H9 (cell line): ENCODE measurements around the gene SFTPB. TPM values are rescaled to one million over a fixed set of nuclear protein-coding genes. Genes with fewer than 3 reads are reported as not detected.

Source experiments
- DNase-seq: peaks from one replicate; pipeline ENCODE4 v3.0.0-alpha.2; 2017
- H2AFZ ChIP-seq: one replicate; pipeline ENCODE4 v1.6.1; 2013; ENCODE audit warnings: mild to moderate bottlenecking, low read length, control low read depth, moderate library complexity
- H2AK5ac ChIP-seq: 2 replicates; pipeline ENCODE4 v1.6.1; 2013; ENCODE audit warnings: low read length, control low read depth, mixed read lengths; ENCODE audit not compliant: insufficient read length
- H2BK120ac ChIP-seq: one replicate; pipeline ENCODE4 v1.6.1; 2013; ENCODE audit warnings: low read depth, mild to moderate bottlenecking, low read length, control low read depth, inconsistent platforms; ENCODE audit not compliant: poor library complexity, severe bottlenecking
- H2BK12ac ChIP-seq: 2 replicates; pipeline ENCODE4 v1.6.1; 2013; ENCODE audit warnings: low read length, control low read depth, mixed read lengths, low read depth; ENCODE audit not compliant: insufficient read length
- H2BK15ac ChIP-seq: 2 replicates; pipeline ENCODE4 v1.6.1; 2013; ENCODE audit warnings: low read depth, low read length, control low read depth
- H2BK20ac ChIP-seq: one replicate; pipeline ENCODE4 v1.6.1; 2013; ENCODE audit warnings: low read depth, mild to moderate bottlenecking, low read length, control low read depth, inconsistent platforms; ENCODE audit not compliant: poor library complexity, severe bottlenecking
- H2BK5ac ChIP-seq: 2 replicates; pipeline ENCODE4 v1.6.1; 2013; ENCODE audit warnings: low read length, control low read depth, mixed read lengths; ENCODE audit not compliant: insufficient read length
- H3K14ac ChIP-seq: 2 replicates; pipeline ENCODE4 v1.6.1; 2013; ENCODE audit warnings: low read length, control low read depth; ENCODE audit not compliant: insufficient read depth
- H3K18ac ChIP-seq: 2 replicates; pipeline ENCODE4 v1.6.1; 2013; ENCODE audit warnings: low read depth, mild to moderate bottlenecking, mixed read lengths, low read length, control low read depth; ENCODE audit not compliant: insufficient read length
- H3K23ac ChIP-seq: 2 replicates; pipeline ENCODE4 v1.6.1; 2013; ENCODE audit warnings: low read length, control low read depth, mixed read lengths, low read depth; ENCODE audit not compliant: insufficient read length
- H3K23me2 ChIP-seq: 2 replicates; pipeline ENCODE4 v1.6.1; 2013; ENCODE audit warnings: low read depth, mild to moderate bottlenecking, mixed read lengths, low read length, control low read depth; ENCODE audit not compliant: insufficient read length, poor library complexity, severe bottlenecking
- H3K27ac ChIP-seq: 2 replicates; pipeline ENCODE4 v1.5.1; 2013; ENCODE audit warnings: low read length, control low read depth, mixed read lengths, low read depth; ENCODE audit not compliant: insufficient read length
- H3K27me3 ChIP-seq: 2 replicates; pipeline ENCODE4 v1.6.1; 2013; ENCODE audit warnings: low read length, control low read depth, inconsistent platforms; ENCODE audit not compliant: insufficient read depth
- H3K4ac ChIP-seq: 2 replicates; pipeline ENCODE4 v1.6.1; 2013; ENCODE audit warnings: low read depth, mild to moderate bottlenecking, control low read depth, inconsistent platforms, low read length, moderate library complexity
- H3K4me1 ChIP-seq: 2 replicates; pipeline ENCODE4 v1.6.1; 2013; ENCODE audit warnings: low read length, control low read depth, inconsistent platforms; ENCODE audit not compliant: insufficient read depth
- H3K4me2 ChIP-seq: 2 replicates; pipeline ENCODE4 v1.6.1; 2013; ENCODE audit warnings: low read length, control low read depth, mixed read lengths; ENCODE audit not compliant: insufficient read length, insufficient read depth
- H3K56ac ChIP-seq: 2 replicates; pipeline ENCODE4 v1.6.1; 2013; ENCODE audit warnings: low read depth, mild to moderate bottlenecking, mixed read lengths, low read length, control low read depth; ENCODE audit not compliant: insufficient read length
- H3K79me1 ChIP-seq: 2 replicates; pipeline ENCODE4 v1.6.1; 2013; ENCODE audit warnings: low read depth, mild to moderate bottlenecking, moderate library complexity, low read length, control low read depth, inconsistent platforms; ENCODE audit not compliant: insufficient read depth, poor library complexity, severe bottlenecking
- H3K79me2 ChIP-seq: 2 replicates; pipeline ENCODE4 v1.6.1; 2013; ENCODE audit warnings: low read length, control low read depth, inconsistent platforms; ENCODE audit not compliant: insufficient read depth
- H3K9ac ChIP-seq: 2 replicates; pipeline ENCODE4 v1.6.1; 2013; ENCODE audit warnings: low read length, control low read depth, mixed read lengths; ENCODE audit not compliant: insufficient read length; ENCODE audit errors: extremely low read depth
- H3K9me3 ChIP-seq: one replicate; pipeline ENCODE4 v1.6.1; 2013; ENCODE audit warnings: low read depth, low read length, inconsistent platforms; ENCODE audit not compliant: control insufficient read depth
- H3T11ph ChIP-seq: one replicate; pipeline ENCODE4 v1.6.1; 2013; ENCODE audit warnings: mild to moderate bottlenecking, low read length, control low read depth, inconsistent platforms
- H4K20me1 ChIP-seq: one replicate; pipeline ENCODE4 v1.6.1; 2013; ENCODE audit not compliant: control insufficient read depth, insufficient read length, insufficient read depth
- H4K5ac ChIP-seq: 2 replicates; pipeline ENCODE4 v1.6.1; 2013; ENCODE audit warnings: low read depth, mild to moderate bottlenecking, mixed read lengths, low read length, control low read depth; ENCODE audit not compliant: insufficient read length
- H4K8ac ChIP-seq: replicated peaks from 2 replicates; pipeline ENCODE4 v1.6.1; 2013; ENCODE audit warnings: low read length, control low read depth, mixed read lengths, low read depth; ENCODE audit not compliant: insufficient read length
- H4K91ac ChIP-seq: 2 replicates; pipeline ENCODE4 v1.6.1; 2013; ENCODE audit warnings: low read depth, mild to moderate bottlenecking, moderate library complexity, mixed read lengths, low read length, control low read depth; ENCODE audit not compliant: insufficient read length
- H3K27ac Mint-ChIP-seq, 3 experiments: 2 replicates in 2 of 3; 3 replicates in 1 of 3; pipeline ENCODE4 v1.8.0; 2020 to 2021; ENCODE audit warnings: mixed read lengths in 3 of 3, mild to moderate bottlenecking in 1 of 3, moderate library complexity in 1 of 3
- H3K27me3 Mint-ChIP-seq: 2 replicates; pipeline ENCODE4 v1.8.0; 2021; ENCODE audit warnings: low read depth, mild to moderate bottlenecking, moderate library complexity, mixed read lengths
- H3K36me3 Mint-ChIP-seq, 3 experiments: 2 replicates in 2 of 3; 3 replicates in 1 of 3; pipeline ENCODE4 v1.8.0; 2020 to 2021; ENCODE audit warnings: low read depth in 3 of 3, mixed read lengths in 3 of 3; ENCODE audit not compliant: insufficient read depth in 1 of 3
- H3K4me1 Mint-ChIP-seq, 2 experiments: 2 replicates each; pipeline ENCODE4 v1.8.0; 2020; ENCODE audit warnings: mixed read lengths in 2 of 2
- H3K4me3 Mint-ChIP-seq, 2 experiments: 2 replicates in 1 of 2; 3 replicates in 1 of 2; pipeline ENCODE4 v1.8.0; 2020 to 2021; ENCODE audit warnings: mild to moderate bottlenecking in 2 of 2, mixed read lengths in 2 of 2, moderate library complexity in 1 of 2
- H3K9me3 Mint-ChIP-seq, 2 experiments: 2 replicates in 1 of 2; 3 replicates in 1 of 2; pipeline ENCODE4 v1.8.0; 2020; ENCODE audit warnings: mild to moderate bottlenecking in 2 of 2, mixed read lengths in 2 of 2, moderate library complexity in 1 of 2
- WGBS: extraction: QIAGEN DNeasy Blood & Tissue Kit; methylation state at CpG from one replicate; pipeline ENCODE4 v1.1.7; 2013; ENCODE audit warnings: missing lambda C conversion rate, low lambda C conversion rate, mixed read lengths; ENCODE audit not compliant: insufficient read length; ENCODE audit errors: extremely low coverage; 5-methylcytosine and 5-hydroxymethylcytosine counted together
- total RNA-seq: library from RNA; stranded (reverse); gene quantifications from 2 replicates; pipeline ENCODE4 v1.2.1, GENCODE V29; 2021
- TF ChIP-seq, protein P1 (sequence below): fragments of 200-600 bp; sonication (generic); conservative IDR thresholded peaks from 3 replicates; pipeline ENCODE4 v1.8.0; 2021; ENCODE audit warnings: antibody characterized with exemption, mild to moderate bottlenecking

Gene SFTPB
- total RNA-seq, 1 experiment from 2014 or later: not detected

DNA sequence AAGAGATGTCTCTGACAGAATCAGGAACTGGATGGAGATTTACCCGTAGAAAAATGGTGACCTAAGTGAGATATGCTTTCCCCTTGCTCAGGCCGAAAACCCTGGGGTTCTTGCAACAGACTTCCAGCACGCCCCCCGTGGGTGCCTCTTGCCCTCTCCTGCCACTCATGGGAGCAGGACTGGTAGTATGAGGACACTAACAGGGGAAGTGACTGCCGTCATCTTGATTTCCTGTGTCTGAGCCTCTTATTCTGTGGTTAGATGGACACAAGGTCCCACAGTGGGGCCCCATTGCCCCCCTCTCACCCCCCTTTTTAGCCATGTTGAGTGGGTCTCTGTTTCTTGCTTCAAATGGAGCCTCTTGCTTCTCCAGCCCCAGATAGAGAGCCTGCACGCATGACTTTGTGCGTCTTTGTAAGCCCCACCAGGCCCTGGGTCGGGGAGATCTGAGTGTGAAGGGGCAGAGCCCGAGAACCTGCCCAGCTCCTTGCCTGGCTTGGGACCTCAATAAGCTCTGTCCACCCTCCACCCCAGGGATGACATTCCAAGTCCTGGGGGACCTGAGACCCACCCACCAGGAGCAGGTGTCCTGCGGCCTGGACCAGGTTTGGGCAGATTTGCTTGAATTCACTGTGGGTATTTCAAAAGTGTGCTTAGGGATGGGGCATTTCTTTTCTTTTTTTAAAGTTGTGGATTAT, 38.7 kb upstream of the SFTPB start:
- Histone ChIP-seq H4K8ac (no peak overlapping the region), H2AFZ (no peak overlapping the region), H2BK20ac (no peak overlapping the region), H3K4me1 (no peaks in the 10 kb centered on the region; the same call in 1 of the 2 replicates), H3K23ac (no peak overlapping the region), H3T11ph (no peak overlapping the region), H2BK120ac (no peak overlapping the region), H3K9me3 (no peaks in the 10 kb centered on the region), H3K14ac (no peak overlapping the region), H2BK5ac (no peak overlapping the region), H2BK12ac (no peak overlapping the region), H3K79me2 (no peaks in the 10 kb centered on the region), H3K4ac (no peak overlapping the region), H2AK5ac (no peak overlapping the region), H4K91ac (no peak overlapping the region), H3K79me1 (no peaks in the 10 kb centered on the region), H4K20me1 (no peaks in the 10 kb centered on the region), H3K27me3 (peaks cover 3% of the 10 kb centered on the region; the same call in 1 of the 2 replicates), H3K9ac (no peak overlapping the region), H4K5ac (no peak overlapping the region), H3K4me2 (no peak overlapping the region), H3K56ac (no peak overlapping the region), H3K18ac (no peak overlapping the region), H2BK15ac (no peak overlapping the region), H3K23me2 (no peaks in the 10 kb centered on the region), H3K27ac (no peak overlapping the region)
- no peak overlapping the region for H3K4me3 Mint-ChIP-seq
- H3K36me3 Mint-ChIP-seq: no peaks in the 10 kb centered on the region
- no peak for DNase-seq
- no peaks in the 10 kb centered on the region; a peak in 1 of 5 replicates for H3K9me3 Mint-ChIP-seq
- TF ChIP-seq, protein P1, sequence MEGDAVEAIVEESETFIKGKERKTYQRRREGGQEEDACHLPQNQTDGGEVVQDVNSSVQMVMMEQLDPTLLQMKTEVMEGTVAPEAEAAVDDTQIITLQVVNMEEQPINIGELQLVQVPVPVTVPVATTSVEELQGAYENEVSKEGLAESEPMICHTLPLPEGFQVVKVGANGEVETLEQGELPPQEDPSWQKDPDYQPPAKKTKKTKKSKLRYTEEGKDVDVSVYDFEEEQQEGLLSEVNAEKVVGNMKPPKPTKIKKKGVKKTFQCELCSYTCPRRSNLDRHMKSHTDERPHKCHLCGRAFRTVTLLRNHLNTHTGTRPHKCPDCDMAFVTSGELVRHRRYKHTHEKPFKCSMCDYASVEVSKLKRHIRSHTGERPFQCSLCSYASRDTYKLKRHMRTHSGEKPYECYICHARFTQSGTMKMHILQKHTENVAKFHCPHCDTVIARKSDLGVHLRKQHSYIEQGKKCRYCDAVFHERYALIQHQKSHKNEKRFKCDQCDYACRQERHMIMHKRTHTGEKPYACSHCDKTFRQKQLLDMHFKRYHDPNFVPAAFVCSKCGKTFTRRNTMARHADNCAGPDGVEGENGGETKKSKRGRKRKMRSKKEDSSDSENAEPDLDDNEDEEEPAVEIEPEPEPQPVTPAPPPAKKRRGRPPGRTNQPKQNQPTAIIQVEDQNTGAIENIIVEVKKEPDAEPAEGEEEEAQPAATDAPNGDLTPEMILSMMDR: no peak
- H3K4me1 Mint-ChIP-seq: peaks cover 16 to 20% of the 10 kb centered on the region in 2 experiments
- no peak overlapping the region for H3K27ac Mint-ChIP-seq
- no CpG with 5 or more reads among the region's 10 CpGs for WGBS
- peaks cover 21% of the 10 kb centered on the region for H3K27me3 Mint-ChIP-seq
